Dermis blood vessel endothelial cell (primary cell): Measurements from ENCODE around the gene SLC30A10. TPM values are rescaled to one million over a fixed set of nuclear protein-coding genes. Genes with fewer than 3 reads are reported as not detected.
"Not testable (repeated sequence)": the region's sequence is repeated elsewhere in the genome, so short reads cannot be mapped to it uniquely, and the experiment has no call there.

ENCODE experiments used
- DNase-seq: peaks from one replicate; pipeline ENCODE4 v3.0.0; 2010
- total RNA-seq: library from RNA; depleted of rRNA; stranded (reverse); fragments of >200 nt; gene quantifications from 2 replicates; pipeline ENCODE4 v1.2.3, GENCODE V29; 2014

SLC30A10 gene
- not detected in 2 replicates for total RNA-seq

GRCh38 chr1:219927956-219928790 is at the start of gene SLC30A10:
Gene SLC30A10 (minus strand): TSS chr1:219928557. CDS start chr1:219928440, 117 bp downstream.
- peak; percentile 17 for DNase-seq

GRCh38 chr1:219973213-219973612 is 44.9 kb upstream of the SLC30A10 start:
- DNase-seq = no peak

GRCh38 chr1:219967361-219967760 is 39.0 kb upstream of the SLC30A10 start:
- DNase-seq = no peak

DNA sequence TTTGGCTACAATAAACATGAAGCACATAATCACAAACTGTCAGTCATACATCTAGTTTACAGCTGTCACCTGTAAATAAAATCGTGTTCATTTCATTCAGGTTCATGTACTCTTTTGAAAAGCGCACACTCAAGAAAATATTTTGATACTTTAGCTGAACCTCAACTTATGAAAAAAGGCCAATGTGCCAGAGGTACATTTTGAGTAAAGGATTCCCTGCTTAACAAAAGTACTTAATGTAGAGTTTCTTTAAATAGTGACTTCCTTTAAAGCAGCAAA is 37.7 kb upstream of the SLC30A10 start:
- DNase-seq = no peak

- DNase-seq = no peak
Measured at GRCh38 chr1:219965285-219966070, 37.1 kb upstream of the SLC30A10 start.

- DNase-seq = no peak
Measured at GRCh38 chr1:219963432-219963831, 35.1 kb upstream of the SLC30A10 start.

- DNase-seq = no peak
Measured at GRCh38 chr1:219961684-219962083, 33.3 kb upstream of the SLC30A10 start.

GRCh38 chr1:219959540-219960203 is 31.3 kb upstream of the SLC30A10 start:
- DNase-seq = no peak

DNA sequence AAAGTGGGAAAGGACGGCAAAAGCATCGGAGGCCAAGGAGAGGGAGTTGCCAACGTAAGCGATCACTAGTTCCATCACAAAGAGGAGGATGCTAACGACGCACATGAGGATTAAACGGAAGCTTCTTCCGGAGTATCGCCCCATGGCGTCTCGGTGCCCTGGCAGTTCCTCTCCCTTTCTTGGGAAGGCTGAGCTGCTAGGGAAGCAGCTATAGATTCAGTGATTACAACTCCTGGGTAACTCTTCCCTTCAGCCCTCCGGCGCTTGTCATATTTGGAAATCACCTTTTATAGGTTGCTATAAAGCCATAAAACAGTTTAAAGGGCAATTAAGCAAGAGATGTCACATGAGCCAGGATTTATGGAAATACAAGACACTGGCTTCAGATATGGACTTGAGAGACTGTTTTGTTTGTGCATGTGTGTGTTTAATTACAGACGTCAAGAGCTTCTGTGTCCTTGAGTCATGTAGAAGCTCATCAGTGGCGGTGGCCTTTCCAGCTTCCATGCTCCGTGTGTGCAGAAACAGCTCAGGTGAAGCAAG is 30.6 kb upstream of the SLC30A10 start:
- DNase-seq = no peak

DNA sequence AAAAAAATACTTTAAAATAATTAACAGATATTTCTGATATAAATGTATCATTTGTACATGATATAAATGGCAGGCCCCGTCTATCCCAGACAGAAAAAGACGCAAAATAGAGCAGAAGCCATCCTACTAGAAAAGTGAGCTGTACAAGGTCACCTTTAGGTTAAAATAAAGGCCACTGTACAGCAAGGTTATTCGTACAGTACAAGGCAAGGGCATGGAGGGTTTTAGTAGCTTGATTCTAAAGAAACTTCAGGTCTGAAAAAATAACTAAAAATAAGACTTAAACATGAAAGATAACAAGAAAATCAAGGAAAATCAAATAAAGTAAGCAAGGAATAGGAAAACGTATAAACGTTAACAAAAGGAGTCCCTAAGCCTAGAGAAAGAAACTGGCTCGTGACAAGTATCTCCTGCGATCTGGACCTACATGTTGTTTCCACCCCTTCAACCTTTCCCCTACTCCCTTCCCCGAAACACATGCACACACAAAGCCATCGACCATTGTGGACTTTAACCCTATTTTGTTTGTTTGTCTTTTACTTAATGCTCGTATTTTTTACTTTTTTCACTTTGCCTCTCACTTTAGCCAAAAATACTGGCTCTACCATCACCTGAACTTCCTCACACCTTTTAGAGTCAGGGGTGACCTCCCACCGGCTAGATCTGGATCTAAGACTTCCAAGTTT is 26.5 kb upstream of the SLC30A10 start:
- DNase-seq = no peak

DNA sequence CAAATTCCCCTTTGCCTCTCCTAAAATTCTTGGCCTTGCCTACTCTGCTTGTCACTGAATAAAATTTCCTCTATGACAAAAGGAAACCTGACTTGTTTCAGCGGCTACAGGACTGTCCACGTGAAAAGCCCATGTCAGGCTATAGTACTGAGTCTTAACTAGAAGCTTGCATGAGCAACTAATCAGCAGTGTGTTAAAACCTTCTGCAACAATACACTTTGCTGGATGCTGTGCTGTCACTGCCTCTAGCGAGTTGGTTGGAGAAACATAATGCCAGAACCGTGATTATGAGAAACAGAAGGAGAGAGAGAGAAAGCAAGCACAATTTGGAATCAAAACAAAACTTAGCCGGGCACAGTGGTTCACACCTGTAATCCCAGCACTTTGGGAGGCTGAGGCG is 25.7 kb upstream of the SLC30A10 start:
- DNase-seq = no peak

DNA sequence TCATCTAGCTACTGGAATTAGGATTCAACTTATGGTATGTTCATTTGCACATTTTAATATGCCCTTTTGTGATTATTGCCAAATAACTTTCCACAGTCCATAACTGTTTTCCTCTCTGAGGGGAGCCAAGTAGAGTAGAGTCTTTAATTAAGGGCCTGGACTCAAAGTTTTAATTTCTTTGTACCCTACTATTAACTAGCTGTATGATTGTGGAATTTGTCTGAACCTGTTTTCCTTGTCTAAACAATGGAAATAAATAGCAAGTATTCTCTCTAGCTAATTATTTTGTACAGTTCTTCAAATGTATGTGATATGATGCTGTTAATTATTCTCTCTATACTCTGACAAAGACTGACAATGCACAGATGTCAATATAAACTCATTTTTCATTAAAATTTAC is 24.0 kb upstream of the SLC30A10 start:
- no peak for DNase-seq

- DNase-seq = not testable (repeated sequence)
Measured at GRCh38 chr1:219949227-219949626, 20.9 kb upstream of the SLC30A10 start.

DNA sequence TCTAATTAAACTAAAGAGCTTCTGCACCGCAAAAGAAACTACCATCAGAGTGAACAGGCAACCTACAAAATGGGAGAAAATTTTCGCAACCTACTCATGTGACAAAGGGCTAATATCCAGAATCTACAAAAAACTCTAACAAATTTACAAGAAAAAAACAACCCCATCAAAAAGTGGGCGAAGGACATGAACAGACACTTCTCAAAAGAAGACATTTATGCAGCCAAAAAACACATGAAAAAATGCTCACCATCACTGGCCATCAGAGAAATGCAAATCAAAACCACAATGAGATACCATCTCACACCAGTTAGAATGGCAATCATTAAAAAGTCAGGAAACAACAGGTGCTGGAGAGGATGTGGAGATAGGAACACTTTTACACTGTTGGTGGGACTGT is 20.4 kb upstream of the SLC30A10 start:
- not testable (repeated sequence) for DNase-seq

GRCh38 chr1:219945795-219946194 is 17.4 kb upstream of the SLC30A10 start:
- DNase-seq = no peak

DNA sequence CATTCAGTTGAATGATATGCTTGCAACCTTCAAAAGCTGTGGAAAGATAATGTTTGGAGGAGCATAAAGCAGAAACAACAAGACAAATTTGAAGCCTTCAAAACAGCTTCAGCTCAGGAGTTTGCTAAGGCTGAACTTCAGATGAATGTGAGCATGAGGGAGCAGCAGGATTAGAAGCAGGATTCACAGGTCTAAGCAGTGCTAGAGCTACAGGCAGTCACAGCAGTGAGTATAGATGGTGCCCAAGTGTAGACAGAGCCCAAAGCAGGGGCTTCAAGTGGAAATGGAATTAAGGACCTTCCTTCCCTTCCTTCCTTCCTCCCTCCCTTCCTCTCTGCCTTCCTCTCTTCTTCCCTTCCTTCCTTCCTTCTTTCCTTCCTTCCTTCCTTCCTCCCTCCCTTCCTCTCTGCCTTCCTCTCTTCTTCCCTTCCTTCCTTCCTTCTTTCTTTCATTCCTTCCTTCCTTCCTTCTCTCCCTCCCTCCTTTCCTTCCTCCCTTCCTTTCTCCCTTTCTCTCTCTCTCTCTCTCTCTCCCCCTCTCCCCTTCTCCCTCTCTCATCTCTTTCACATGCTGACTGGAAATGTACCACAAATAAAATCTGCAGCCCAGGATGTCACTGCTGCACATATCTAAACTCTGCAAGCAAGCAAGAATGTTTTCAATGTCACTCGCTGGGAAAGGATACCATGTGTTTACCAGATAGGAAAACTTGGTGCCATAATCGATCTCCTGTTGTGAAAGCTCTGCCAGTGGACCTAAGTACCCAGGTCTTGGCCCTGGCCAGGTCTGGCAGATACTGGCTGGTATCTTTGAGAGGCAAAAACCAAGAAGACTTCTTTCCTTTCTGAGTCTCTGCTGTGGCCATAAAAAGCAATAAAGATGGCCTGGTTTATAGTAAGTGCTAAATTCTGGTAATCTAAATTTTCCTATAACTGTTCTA is 13.1 kb upstream of the SLC30A10 start:
- DNase-seq = no peak

GRCh38 chr1:219940707-219941106 is 12.3 kb upstream of the SLC30A10 start:
- no peak for DNase-seq

- DNase-seq = no peak
Measured at GRCh38 chr1:219938706-219939105, 10.3 kb upstream of the SLC30A10 start.

- DNase-seq = not testable (repeated sequence)
Measured at GRCh38 chr1:219933763-219934162, 5.4 kb upstream of the SLC30A10 start.

GRCh38 chr1:219931033-219931432 is 2.7 kb upstream of the SLC30A10 start:
- DNase-seq = no peak

DNA sequence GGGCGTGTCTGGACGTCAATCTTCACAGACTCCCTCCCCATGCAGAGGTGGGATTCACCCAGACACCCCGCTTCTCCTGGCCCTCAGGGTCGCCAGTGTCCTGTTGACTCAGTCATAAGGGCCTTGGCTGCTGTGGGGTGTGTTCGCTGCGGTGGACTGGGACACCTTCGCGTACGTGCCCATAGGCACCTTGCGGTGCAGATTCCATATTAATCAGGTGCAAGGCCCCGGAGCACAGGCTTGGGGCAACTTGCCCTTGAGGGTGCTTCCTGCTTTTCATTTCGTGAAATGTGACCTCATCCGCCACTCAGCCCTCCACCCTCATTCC is 398 bp upstream of the SLC30A10 start:
- DNase-seq = no peak
